ENCODE data around the gene NAB2. TPM values are rescaled to one million over a fixed set of nuclear protein-coding genes. Genes with fewer than 3 reads are reported as not detected.

The NAB2 gene
- polyA plus RNA-seq, 1 of the 3 experiments (the other 2 are of a cell fraction) = 23.7 TPM

DNA sequence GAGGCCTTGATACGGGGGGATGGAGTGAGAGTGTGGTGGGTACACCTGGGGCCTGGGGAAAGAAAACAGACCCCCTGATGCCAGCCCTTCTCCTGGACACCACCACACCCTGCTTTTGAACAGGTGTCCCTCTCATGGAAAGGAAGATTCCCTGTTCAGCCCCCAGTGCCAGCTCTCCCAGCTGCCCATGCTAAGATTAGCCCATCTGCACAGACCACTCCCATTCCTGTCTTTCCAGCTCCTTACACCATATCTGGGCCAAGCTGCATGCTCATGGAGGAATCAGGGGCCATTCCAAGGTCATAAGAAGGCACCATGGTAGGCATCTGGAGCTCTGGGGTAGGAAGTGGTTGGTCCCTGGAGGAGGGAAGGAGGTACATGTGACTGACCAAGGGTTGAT is 9.6 kb downstream of the NAB2 start:
- 100% methylated on average over 1 of the region's 1 CpG for WGBS (ENCODE audit: low lambda C conversion rate)
- Histone ChIP-seq H3K36me3 (replicated peaks in 1 of 2; ENCODE audit: control insufficient read depth in 1 of 2, insufficient read depth in 2 of 2, low read length in 1 of 2) (peaks cover 8 to 22% of the 10 kb centered on the region in 2 experiments), H3F3A (replicated peaks; ENCODE audit: insufficient read depth) (no peaks in the 10 kb centered on the region), H3K4me2 (no peak overlapping the region), H3K27me3 (ENCODE audit: insufficient read depth) (no peaks in the 10 kb centered on the region), H2AFZ (ENCODE audit: low read depth) (no peak overlapping the region), H3K9me3 (no peaks in the 10 kb centered on the region), H3K9ac (no peak overlapping the region), H3K9me2 (no peaks in the 10 kb centered on the region), H3K4me3 (ENCODE audit: low read depth in 2 of 2, low read length in 1 of 2) (no peak overlapping the region), H3K27ac (ENCODE audit: low read depth in 2 of 2, low read length in 1 of 2) (no peak overlapping the region), H4K20me1 (ENCODE audit: insufficient read depth) (peaks cover 4% of the 10 kb centered on the region), H3K79me2 (ENCODE audit: insufficient read depth) (no peaks in the 10 kb centered on the region), H3K4me1 (ENCODE audit: control insufficient read depth in 1 of 2, insufficient read depth in 2 of 2, low read depth in 1 of 2, low read length in 1 of 2) (peaks cover 0 to 12% of the 10 kb centered on the region in 2 experiments; a peak in 1 of 4 replicates)
- DNase-seq = peak; percentile 5
- CTCF ChIA-PET = interaction anchor here (0.7 to 23.2 kb wide), 10 partner anchors 12 to 92 kb away, joined by 3 to 339 read pairs (median 4); partner anchors contain the start of genes NEMP1, STAT6 and ZBTB39
- TF ChIP-seq MEF2A (IDR thresholded peaks at IDR 0.05; ENCODE audit: borderline replicate concordance, low read depth) (no peak), TAF1 (IDR thresholded peaks at IDR 0.05; ENCODE audit: borderline replicate concordance, low read depth, low read length) (no peak), GATA2 (CRISPR knock-in tag; IDR thresholded peaks at IDR 0.05) (no peak), CHD2 (IDR thresholded peaks at IDR 0.05; ENCODE audit: low read length, partially characterized antibody) (no peak), FOXJ3 (CRISPR knock-in tag; IDR thresholded peaks at IDR 0.05) (no peak), TEAD4 (IDR thresholded peaks at IDR 0.05; ENCODE audit: borderline replicate concordance, insufficient read depth) (no peak), POLR2AphosphoS5 (IDR thresholded peaks at IDR 0.05; ENCODE audit: low read depth, low read length) (no peak), YY1 (IDR thresholded peaks at IDR 0.05; ENCODE audit: low read depth) (no peak), GABPA (IDR thresholded peaks at IDR 0.05; ENCODE audit: low read depth) (no peak), SMC3 (IDR thresholded peaks at IDR 0.05; ENCODE audit: low read depth, low read length) (no peak), RAD21 (IDR thresholded peaks at IDR 0.05; ENCODE audit: low read length) (no peak), ELF1 (IDR thresholded peaks at IDR 0.05) (no peak), NRF1 (IDR thresholded peaks at IDR 0.05; ENCODE audit: low read depth, low read length) (no peak), EP300 (IDR thresholded peaks at IDR 0.05; ENCODE audit: borderline replicate concordance in 1 of 2, low read depth in 1 of 2, low read length in 1 of 2) (no peak), RXRA (IDR thresholded peaks at IDR 0.05; ENCODE audit: borderline replicate concordance, low read depth) (no peak)
- TF ChIP-seq, protein P1, sequence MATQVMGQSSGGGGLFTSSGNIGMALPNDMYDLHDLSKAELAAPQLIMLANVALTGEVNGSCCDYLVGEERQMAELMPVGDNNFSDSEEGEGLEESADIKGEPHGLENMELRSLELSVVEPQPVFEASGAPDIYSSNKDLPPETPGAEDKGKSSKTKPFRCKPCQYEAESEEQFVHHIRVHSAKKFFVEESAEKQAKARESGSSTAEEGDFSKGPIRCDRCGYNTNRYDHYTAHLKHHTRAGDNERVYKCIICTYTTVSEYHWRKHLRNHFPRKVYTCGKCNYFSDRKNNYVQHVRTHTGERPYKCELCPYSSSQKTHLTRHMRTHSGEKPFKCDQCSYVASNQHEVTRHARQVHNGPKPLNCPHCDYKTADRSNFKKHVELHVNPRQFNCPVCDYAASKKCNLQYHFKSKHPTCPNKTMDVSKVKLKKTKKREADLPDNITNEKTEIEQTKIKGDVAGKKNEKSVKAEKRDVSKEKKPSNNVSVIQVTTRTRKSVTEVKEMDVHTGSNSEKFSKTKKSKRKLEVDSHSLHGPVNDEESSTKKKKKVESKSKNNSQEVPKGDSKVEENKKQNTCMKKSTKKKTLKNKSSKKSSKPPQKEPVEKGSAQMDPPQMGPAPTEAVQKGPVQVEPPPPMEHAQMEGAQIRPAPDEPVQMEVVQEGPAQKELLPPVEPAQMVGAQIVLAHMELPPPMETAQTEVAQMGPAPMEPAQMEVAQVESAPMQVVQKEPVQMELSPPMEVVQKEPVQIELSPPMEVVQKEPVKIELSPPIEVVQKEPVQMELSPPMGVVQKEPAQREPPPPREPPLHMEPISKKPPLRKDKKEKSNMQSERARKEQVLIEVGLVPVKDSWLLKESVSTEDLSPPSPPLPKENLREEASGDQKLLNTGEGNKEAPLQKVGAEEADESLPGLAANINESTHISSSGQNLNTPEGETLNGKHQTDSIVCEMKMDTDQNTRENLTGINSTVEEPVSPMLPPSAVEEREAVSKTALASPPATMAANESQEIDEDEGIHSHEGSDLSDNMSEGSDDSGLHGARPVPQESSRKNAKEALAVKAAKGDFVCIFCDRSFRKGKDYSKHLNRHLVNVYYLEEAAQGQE (IDR thresholded peaks at IDR 0.05; ENCODE audit: low read depth, low read length) = no peak
- TF ChIP-seq, protein P2, sequence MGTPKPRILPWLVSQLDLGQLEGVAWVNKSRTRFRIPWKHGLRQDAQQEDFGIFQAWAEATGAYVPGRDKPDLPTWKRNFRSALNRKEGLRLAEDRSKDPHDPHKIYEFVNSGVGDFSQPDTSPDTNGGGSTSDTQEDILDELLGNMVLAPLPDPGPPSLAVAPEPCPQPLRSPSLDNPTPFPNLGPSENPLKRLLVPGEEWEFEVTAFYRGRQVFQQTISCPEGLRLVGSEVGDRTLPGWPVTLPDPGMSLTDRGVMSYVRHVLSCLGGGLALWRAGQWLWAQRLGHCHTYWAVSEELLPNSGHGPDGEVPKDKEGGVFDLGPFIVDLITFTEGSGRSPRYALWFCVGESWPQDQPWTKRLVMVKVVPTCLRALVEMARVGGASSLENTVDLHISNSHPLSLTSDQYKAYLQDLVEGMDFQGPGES (IDR thresholded peaks at IDR 0.05; ENCODE audit: low read depth, low read length) = no peak
- TF ChIP-seq, protein P3, sequence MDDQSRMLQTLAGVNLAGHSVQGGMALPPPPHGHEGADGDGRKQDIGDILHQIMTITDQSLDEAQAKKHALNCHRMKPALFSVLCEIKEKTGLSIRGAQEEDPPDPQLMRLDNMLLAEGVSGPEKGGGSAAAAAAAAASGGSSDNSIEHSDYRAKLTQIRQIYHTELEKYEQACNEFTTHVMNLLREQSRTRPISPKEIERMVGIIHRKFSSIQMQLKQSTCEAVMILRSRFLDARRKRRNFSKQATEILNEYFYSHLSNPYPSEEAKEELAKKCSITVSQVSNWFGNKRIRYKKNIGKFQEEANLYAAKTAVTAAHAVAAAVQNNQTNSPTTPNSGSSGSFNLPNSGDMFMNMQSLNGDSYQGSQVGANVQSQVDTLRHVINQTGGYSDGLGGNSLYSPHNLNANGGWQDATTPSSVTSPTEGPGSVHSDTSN (IDR thresholded peaks at IDR 0.05) = no peak
- TF ChIP-seq, protein P4, sequence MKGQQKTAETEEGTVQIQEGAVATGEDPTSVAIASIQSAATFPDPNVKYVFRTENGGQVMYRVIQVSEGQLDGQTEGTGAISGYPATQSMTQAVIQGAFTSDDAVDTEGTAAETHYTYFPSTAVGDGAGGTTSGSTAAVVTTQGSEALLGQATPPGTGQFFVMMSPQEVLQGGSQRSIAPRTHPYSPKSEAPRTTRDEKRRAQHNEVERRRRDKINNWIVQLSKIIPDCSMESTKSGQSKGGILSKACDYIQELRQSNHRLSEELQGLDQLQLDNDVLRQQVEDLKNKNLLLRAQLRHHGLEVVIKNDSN (IDR thresholded peaks at IDR 0.05; ENCODE audit: borderline replicate concordance, low read depth) = no peak
- TF ChIP-seq, protein P5, sequence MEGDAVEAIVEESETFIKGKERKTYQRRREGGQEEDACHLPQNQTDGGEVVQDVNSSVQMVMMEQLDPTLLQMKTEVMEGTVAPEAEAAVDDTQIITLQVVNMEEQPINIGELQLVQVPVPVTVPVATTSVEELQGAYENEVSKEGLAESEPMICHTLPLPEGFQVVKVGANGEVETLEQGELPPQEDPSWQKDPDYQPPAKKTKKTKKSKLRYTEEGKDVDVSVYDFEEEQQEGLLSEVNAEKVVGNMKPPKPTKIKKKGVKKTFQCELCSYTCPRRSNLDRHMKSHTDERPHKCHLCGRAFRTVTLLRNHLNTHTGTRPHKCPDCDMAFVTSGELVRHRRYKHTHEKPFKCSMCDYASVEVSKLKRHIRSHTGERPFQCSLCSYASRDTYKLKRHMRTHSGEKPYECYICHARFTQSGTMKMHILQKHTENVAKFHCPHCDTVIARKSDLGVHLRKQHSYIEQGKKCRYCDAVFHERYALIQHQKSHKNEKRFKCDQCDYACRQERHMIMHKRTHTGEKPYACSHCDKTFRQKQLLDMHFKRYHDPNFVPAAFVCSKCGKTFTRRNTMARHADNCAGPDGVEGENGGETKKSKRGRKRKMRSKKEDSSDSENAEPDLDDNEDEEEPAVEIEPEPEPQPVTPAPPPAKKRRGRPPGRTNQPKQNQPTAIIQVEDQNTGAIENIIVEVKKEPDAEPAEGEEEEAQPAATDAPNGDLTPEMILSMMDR (IDR thresholded peaks at IDR 0.05) = no peak
- POLR2A ChIA-PET = interaction anchor here (1.1 to 2.1 kb wide), 2 partner anchors 13 to 19 kb away, joined by 4 to 6 read pairs; partner anchors contain the start of genes NEMP1 and STAT6
